Prostate gland (tissue), 2 donors: Measurements from ENCODE around the gene NKRF.

Source experiments
- CTCF ChIP-seq, 4 experiments: fragments of 200-600 bp in 2 of 4; fragments of 450-650 bp in 2 of 4; sonication (generic) in 2 of 4; IDR thresholded peaks; 1 replicate in 3 of 4; 2 replicates in 1 of 4; pipeline ENCODE4 v1.5.1; 2016 to 2019; ENCODE audit warnings: antibody characterized with exemption in 4 of 4, mild to moderate bottlenecking in 2 of 4, moderate library complexity in 2 of 4
- POLR2A ChIP-seq: fragments of 450-650 bp; IDR thresholded peaks from one replicate; pipeline ENCODE4 v1.6.1; 2016; ENCODE audit warnings: antibody characterized with exemption, mild to moderate bottlenecking
- POLR2AphosphoS5 ChIP-seq: sonication (generic); formaldehyde crosslinking; IDR thresholded peaks from one replicate; pipeline ENCODE4 v1.6.1; 2017; ENCODE audit warnings: antibody characterized with exemption

- no peak for TF ChIP-seq CTCF (IDR thresholded peaks at IDR 0.05)
- no peak for TF ChIP-seq POLR2A
- TF ChIP-seq POLR2AphosphoS5 = no peak
These were observed 1.3 kb downstream of the NKRF start for GRCh38 chrX:119604766-119605463.
